ENCODE results near the gene CACNA1C.

CACNA1C gene

GRCh38 chr12:2513141-2514037 lies 460.6 kb downstream of the CACNA1C start:
- no peaks in the 10 kb centered on the region for H3K9me3 ChIP-seq (ENCODE audit: control insufficient read depth in 1 of 2, low read length in 2 of 2)
- H3K27me3 ChIP-seq (ENCODE audit: low read depth, low read length), result no peaks in the 10 kb centered on the region
- no peak overlapping the region for H3K27ac ChIP-seq (ENCODE audit: low read length)
- no peaks in the 10 kb centered on the region for H3K4me1 ChIP-seq (ENCODE audit: control insufficient read depth in 1 of 2, insufficient read depth in 2 of 2, low read length in 2 of 2)
- H3K4me3 ChIP-seq (ENCODE audit: low read depth in 1 of 2, low read length in 2 of 2), result no peak overlapping the region
- H3K36me3 ChIP-seq (ENCODE audit: control insufficient read depth in 1 of 2, insufficient read depth in 2 of 2, low read length in 2 of 2), result no peaks in the 10 kb centered on the region

- H3K9me3 ChIP-seq (ENCODE audit: control insufficient read depth in 1 of 2, low read length in 2 of 2), result no peaks in the 10 kb centered on the region
- H3K27me3 ChIP-seq (ENCODE audit: low read depth, low read length), result no peaks in the 10 kb centered on the region
- H3K4me1 ChIP-seq (ENCODE audit: control insufficient read depth in 1 of 2, insufficient read depth in 2 of 2, low read length in 2 of 2), result no peaks in the 10 kb centered on the region
- H3K36me3 ChIP-seq (ENCODE audit: control insufficient read depth in 1 of 2, insufficient read depth in 2 of 2, low read length in 2 of 2), result no peaks in the 10 kb centered on the region
- H3K4me3 ChIP-seq (ENCODE audit: low read depth in 1 of 2, low read length in 2 of 2), result no peak overlapping the region
- H3K27ac ChIP-seq (ENCODE audit: low read length), result no peak overlapping the region
These were observed 461.2 kb downstream of the CACNA1C start for GRCh38 chr12:2514038-2514340.

GRCh38 chr12:2520722-2521246 lies 468.0 kb downstream of the CACNA1C start:
- H3K27ac ChIP-seq (ENCODE audit: low read length), result no peak overlapping the region
- H3K4me1 ChIP-seq (ENCODE audit: control insufficient read depth in 1 of 2, insufficient read depth in 2 of 2, low read length in 2 of 2), result no peaks in the 10 kb centered on the region
- H3K36me3 ChIP-seq (ENCODE audit: control insufficient read depth in 1 of 2, insufficient read depth in 2 of 2, low read length in 2 of 2), result no peaks in the 10 kb centered on the region
- no peaks in the 10 kb centered on the region for H3K9me3 ChIP-seq (ENCODE audit: control insufficient read depth in 1 of 2, low read length in 2 of 2)
- H3K27me3 ChIP-seq (ENCODE audit: low read depth, low read length), result no peaks in the 10 kb centered on the region
- no peak overlapping the region for H3K4me3 ChIP-seq (ENCODE audit: low read depth in 1 of 2, low read length in 2 of 2)

- Histone ChIP-seq H3K27ac (ENCODE audit: low read length) (no peak overlapping the region), H3K36me3 (ENCODE audit: control insufficient read depth in 1 of 2, insufficient read depth in 2 of 2, low read length in 2 of 2) (no peaks in the 10 kb centered on the region), H3K9me3 (ENCODE audit: control insufficient read depth in 1 of 2, low read length in 2 of 2) (no peaks in the 10 kb centered on the region), H3K27me3 (ENCODE audit: low read depth, low read length) (no peaks in the 10 kb centered on the region), H3K4me1 (ENCODE audit: control insufficient read depth in 1 of 2, insufficient read depth in 2 of 2, low read length in 2 of 2) (no peaks in the 10 kb centered on the region), H3K4me3 (ENCODE audit: low read depth in 1 of 2, low read length in 2 of 2) (no peak overlapping the region)
These were observed 470.5 kb downstream of the CACNA1C start for GRCh38 chr12:2523317-2523716.

GRCh38 chr12:2523844-2524243 lies 471.1 kb downstream of the CACNA1C start:
- Histone ChIP-seq H3K36me3 (ENCODE audit: control insufficient read depth in 1 of 2, insufficient read depth in 2 of 2, low read length in 2 of 2) (no peaks in the 10 kb centered on the region), H3K9me3 (ENCODE audit: control insufficient read depth in 1 of 2, low read length in 2 of 2) (no peaks in the 10 kb centered on the region), H3K4me1 (ENCODE audit: control insufficient read depth in 1 of 2, insufficient read depth in 2 of 2, low read length in 2 of 2) (no peaks in the 10 kb centered on the region), H3K27ac (ENCODE audit: low read length) (no peak overlapping the region), H3K27me3 (ENCODE audit: low read depth, low read length) (no peaks in the 10 kb centered on the region), H3K4me3 (ENCODE audit: low read depth in 1 of 2, low read length in 2 of 2) (no peak overlapping the region)

- Histone ChIP-seq H3K36me3 (ENCODE audit: control insufficient read depth in 1 of 2, insufficient read depth in 2 of 2, low read length in 2 of 2) (no peaks in the 10 kb centered on the region), H3K4me3 (ENCODE audit: low read depth in 1 of 2, low read length in 2 of 2) (no peak overlapping the region), H3K27me3 (ENCODE audit: low read depth, low read length) (no peaks in the 10 kb centered on the region), H3K27ac (ENCODE audit: low read length) (no peak overlapping the region), H3K9me3 (ENCODE audit: control insufficient read depth in 1 of 2, low read length in 2 of 2) (no peaks in the 10 kb centered on the region), H3K4me1 (ENCODE audit: control insufficient read depth in 1 of 2, insufficient read depth in 2 of 2, low read length in 2 of 2) (no peaks in the 10 kb centered on the region)
These were observed 473.6 kb downstream of the CACNA1C start for GRCh38 chr12:2526371-2526770.

GRCh38 chr12:2528001-2528400 lies 475.2 kb downstream of the CACNA1C start:
- Histone ChIP-seq H3K27me3 (ENCODE audit: low read depth, low read length) (no peaks in the 10 kb centered on the region), H3K27ac (ENCODE audit: low read length) (no peak overlapping the region), H3K4me1 (ENCODE audit: control insufficient read depth in 1 of 2, insufficient read depth in 2 of 2, low read length in 2 of 2) (no peaks in the 10 kb centered on the region), H3K36me3 (ENCODE audit: control insufficient read depth in 1 of 2, insufficient read depth in 2 of 2, low read length in 2 of 2) (peaks cover 0 to 3% of the 10 kb centered on the region in 2 donors), H3K9me3 (ENCODE audit: control insufficient read depth in 1 of 2, low read length in 2 of 2) (no peaks in the 10 kb centered on the region), H3K4me3 (ENCODE audit: low read depth in 1 of 2, low read length in 2 of 2) (no peak overlapping the region)

- H3K27me3 ChIP-seq (ENCODE audit: low read depth, low read length), result no peaks in the 10 kb centered on the region
- no peak overlapping the region for H3K4me3 ChIP-seq (ENCODE audit: low read depth in 1 of 2, low read length in 2 of 2)
- H3K27ac ChIP-seq (ENCODE audit: low read length), result no peak overlapping the region
- H3K9me3 ChIP-seq (ENCODE audit: control insufficient read depth in 1 of 2, low read length in 2 of 2), result no peaks in the 10 kb centered on the region
- H3K36me3 ChIP-seq (ENCODE audit: control insufficient read depth in 1 of 2, insufficient read depth in 2 of 2, low read length in 2 of 2), result peaks cover 0 to 8% of the 10 kb centered on the region in 2 donors
- H3K4me1 ChIP-seq (ENCODE audit: control insufficient read depth in 1 of 2, insufficient read depth in 2 of 2, low read length in 2 of 2), result no peaks in the 10 kb centered on the region
These were observed 477.0 kb downstream of the CACNA1C start for GRCh38 chr12:2529807-2530206.

- no peak overlapping the region for H3K4me3 ChIP-seq (ENCODE audit: low read depth in 1 of 2, low read length in 2 of 2)
These were observed 478.6 kb downstream of the CACNA1C start for GRCh38 chr12:2531371-2531770.

GRCh38 chr12:2533036-2533435 lies 480.2 kb downstream of the CACNA1C start:
- no peaks in the 10 kb centered on the region for H3K9me3 ChIP-seq (ENCODE audit: control insufficient read depth in 1 of 2, low read length in 2 of 2)
- H3K27ac ChIP-seq (ENCODE audit: low read length), result no peak overlapping the region
- H3K36me3 ChIP-seq (ENCODE audit: control insufficient read depth in 1 of 2, insufficient read depth in 2 of 2, low read length in 2 of 2), result peaks cover 0 to 8% of the 10 kb centered on the region in 2 donors
- no peaks in the 10 kb centered on the region for H3K27me3 ChIP-seq (ENCODE audit: low read depth, low read length)
- no peaks in the 10 kb centered on the region for H3K4me1 ChIP-seq (ENCODE audit: control insufficient read depth in 1 of 2, insufficient read depth in 2 of 2, low read length in 2 of 2)
- H3K4me3 ChIP-seq (ENCODE audit: low read depth in 1 of 2, low read length in 2 of 2), result no peak overlapping the region

More at GRCh38 chr12:2531371-2531770, 478.6 kb downstream of the CACNA1C start:
- H3K36me3 ChIP-seq (ENCODE audit: control insufficient read depth in 1 of 2, insufficient read depth in 2 of 2, low read length in 2 of 2), result peaks cover 0 to 8% of the 10 kb centered on the region in 2 donors
- no peaks in the 10 kb centered on the region for H3K9me3 ChIP-seq (ENCODE audit: control insufficient read depth in 1 of 2, low read length in 2 of 2)
- H3K27me3 ChIP-seq (ENCODE audit: low read depth, low read length), result no peaks in the 10 kb centered on the region
- no peak overlapping the region for H3K27ac ChIP-seq (ENCODE audit: low read length)
- H3K4me1 ChIP-seq (ENCODE audit: control insufficient read depth in 1 of 2, insufficient read depth in 2 of 2, low read length in 2 of 2), result no peaks in the 10 kb centered on the region

- H3K36me3 ChIP-seq (ENCODE audit: control insufficient read depth in 1 of 2, insufficient read depth in 2 of 2, low read length in 2 of 2), result peaks cover 0 to 8% of the 10 kb centered on the region in 2 donors
- no peaks in the 10 kb centered on the region for H3K9me3 ChIP-seq (ENCODE audit: control insufficient read depth in 1 of 2, low read length in 2 of 2)
- H3K27me3 ChIP-seq (ENCODE audit: low read depth, low read length), result no peaks in the 10 kb centered on the region
- H3K27ac ChIP-seq (ENCODE audit: low read length), result no peak overlapping the region
- H3K4me1 ChIP-seq (ENCODE audit: control insufficient read depth in 1 of 2, insufficient read depth in 2 of 2, low read length in 2 of 2), result no peaks in the 10 kb centered on the region
- no peak overlapping the region for H3K4me3 ChIP-seq (ENCODE audit: low read depth in 1 of 2, low read length in 2 of 2)
These were observed 482.9 kb downstream of the CACNA1C start for GRCh38 chr12:2535583-2536204.

Data from muscle layer of duodenum (tissue), 2 donors.